ENCODE results near the gene ZNF107. TPM values are rescaled to one million over a fixed set of nuclear protein-coding genes. Genes with fewer than 3 reads are reported as not detected.
"Not testable (repeated sequence)": the region's sequence is repeated elsewhere in the genome, so short reads cannot be mapped to it uniquely, and the experiment has no call there.

Gene ZNF107
- total RNA-seq, 1 donor from 2014 or later: 13.3 TPM

DNA sequence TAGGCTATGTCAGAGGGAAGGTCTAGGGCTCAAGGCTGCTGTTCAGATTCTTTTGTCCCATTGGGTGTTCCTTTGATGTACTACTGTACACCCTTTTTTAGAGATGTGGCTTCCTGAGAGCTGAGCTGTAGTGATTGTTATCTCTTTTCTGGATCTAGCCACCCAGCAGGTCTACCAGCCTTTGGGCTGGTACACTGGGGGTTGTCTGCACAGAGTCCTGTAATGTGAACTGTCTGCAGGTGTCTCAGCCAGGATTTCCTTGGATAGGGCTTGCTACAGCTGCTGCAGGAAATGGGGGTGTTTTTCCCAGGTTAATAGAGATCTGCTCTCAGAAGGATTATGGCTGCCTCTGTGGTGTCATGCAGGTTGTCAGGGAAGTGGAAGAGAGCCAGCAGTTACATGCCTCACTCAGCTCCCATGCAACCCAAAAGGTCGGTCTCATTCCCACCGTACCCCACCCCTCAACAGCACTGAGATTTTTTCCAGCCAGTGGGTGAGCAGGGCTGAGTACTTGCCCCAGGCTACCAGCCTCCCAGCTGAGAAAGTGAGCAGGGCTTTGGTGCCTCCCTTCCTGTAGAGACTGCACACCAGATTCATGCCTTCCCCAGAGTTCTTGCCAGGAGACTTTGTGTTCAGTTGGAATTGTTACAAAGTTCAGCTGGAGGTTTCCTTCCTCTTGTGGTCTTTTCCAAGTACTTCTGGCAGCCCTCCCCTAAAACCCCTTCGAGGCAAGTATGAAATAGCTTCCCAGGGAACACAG, 63.3 kb downstream of the ZNF107 start:
- intact Hi-C loops (cut with micrococcal nuclease): no loop called here
- Mint-ChIP-seq H3K9me3 (peaks cover 28% of the 10 kb centered on the region), H3K4me3 (no peak overlapping the region), H3K27ac (no peak overlapping the region), H3K27me3 (no peaks in the 10 kb centered on the region), H3K4me1 (no peaks in the 10 kb centered on the region), H3K36me3 (ENCODE audit: low read depth) (no peaks in the 10 kb centered on the region)
- no peak for DNase-seq

DNA sequence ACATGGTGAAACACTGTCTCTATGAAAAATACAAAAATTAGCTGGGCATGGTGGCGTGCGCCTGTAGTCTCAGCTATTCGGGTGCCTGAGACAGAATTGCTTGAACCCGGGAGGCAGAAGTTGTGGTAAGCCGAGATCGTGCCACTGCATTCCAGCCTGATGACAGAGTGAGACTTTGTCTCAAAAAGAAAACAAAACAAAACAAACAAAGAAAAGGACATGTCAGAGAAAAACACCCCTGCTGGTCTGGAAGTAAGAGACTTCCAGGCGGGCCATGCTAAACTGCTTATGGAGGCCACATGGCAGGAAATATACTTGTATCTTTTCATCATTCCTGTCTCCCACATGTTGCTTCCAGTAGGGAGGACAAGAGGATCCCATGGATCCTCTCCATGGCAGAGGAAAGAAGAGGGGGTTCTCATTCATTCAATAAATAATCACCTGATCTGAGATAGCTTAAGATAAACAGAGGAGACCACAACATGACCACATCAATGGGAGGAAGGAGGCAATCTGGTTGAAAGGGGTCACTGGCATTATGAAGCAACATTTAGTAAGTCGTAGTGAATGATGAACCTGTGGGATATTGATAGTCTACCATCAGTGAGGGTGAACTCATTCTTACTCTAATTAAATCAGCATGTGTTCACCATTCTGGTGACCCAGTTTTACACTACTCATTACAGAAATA, 67.8 kb downstream of the ZNF107 start:
- Mint-ChIP-seq H3K4me3 (no peak overlapping the region), H3K27me3 (no peaks in the 10 kb centered on the region), H3K4me1 (no peaks in the 10 kb centered on the region), H3K27ac (no peak overlapping the region), H3K9me3 (peaks cover 13% of the 10 kb centered on the region), H3K36me3 (ENCODE audit: low read depth) (no peaks in the 10 kb centered on the region)
- intact Hi-C loops (cut with micrococcal nuclease): no loop called here
- no peak for DNase-seq

GRCh38 chr7:64736575-64736974, 70.6 kb downstream of the ZNF107 start:
- Mint-ChIP-seq H3K36me3 (ENCODE audit: low read depth) (no peaks in the 10 kb centered on the region), H3K27me3 (no peaks in the 10 kb centered on the region), H3K4me3 (no peak overlapping the region), H3K4me1 (no peaks in the 10 kb centered on the region), H3K9me3 (peaks cover 13% of the 10 kb centered on the region), H3K27ac (no peak overlapping the region)
- DNase-seq: no peak
- intact Hi-C loops (cut with micrococcal nuclease): no loop called here

GRCh38 chr7:64738403-64738802, 72.5 kb downstream of the ZNF107 start:
- H3K36me3 Mint-ChIP-seq (ENCODE audit: low read depth); H3K4me1 Mint-ChIP-seq; H3K4me3 Mint-ChIP-seq; H3K27ac Mint-ChIP-seq; H3K27me3 Mint-ChIP-seq; DNase-seq; intact Hi-C loops (cut with micrococcal nuclease): not testable (repeated sequence)
- peaks cover 20% of the 10 kb centered on the region for H3K9me3 Mint-ChIP-seq

- DNase-seq, H3K27ac Mint-ChIP-seq, H3K4me1 Mint-ChIP-seq: not testable (repeated sequence)
These were observed 73.0 kb downstream of the ZNF107 start for GRCh38 chr7:64738953-64739352.

DNA sequence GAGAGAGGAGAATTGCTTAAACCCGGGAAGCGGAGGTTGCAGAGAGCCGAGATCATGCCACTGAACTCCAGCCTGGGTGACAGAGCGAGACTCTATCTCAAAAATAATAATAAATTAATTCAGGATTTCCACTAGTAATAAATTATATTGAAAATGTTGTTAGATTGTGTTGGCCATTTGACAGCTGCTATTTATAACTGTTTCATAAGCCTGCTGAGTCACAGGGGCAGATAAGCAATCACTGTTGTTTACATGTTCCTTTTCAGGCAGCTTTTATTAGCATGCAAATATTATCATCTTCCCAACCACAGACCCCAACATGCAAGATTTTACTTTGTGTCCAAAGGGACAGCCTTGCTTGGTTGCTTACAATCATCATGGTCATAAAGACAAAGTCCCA, 78.7 kb downstream of the ZNF107 start:
- no peak for DNase-seq
- intact Hi-C loops (cut with micrococcal nuclease): no loop called here
- no peak overlapping the region for H3K27ac Mint-ChIP-seq
- no peaks in the 10 kb centered on the region for H3K27me3 Mint-ChIP-seq
- peaks cover 7% of the 10 kb centered on the region for H3K9me3 Mint-ChIP-seq
- no peak overlapping the region for H3K4me3 Mint-ChIP-seq
- no peaks in the 10 kb centered on the region for H3K36me3 Mint-ChIP-seq (ENCODE audit: low read depth)
- no peaks in the 10 kb centered on the region for H3K4me1 Mint-ChIP-seq

More at GRCh38 chr7:64738953-64739352, 73.0 kb downstream of the ZNF107 start:
- H3K9me3 Mint-ChIP-seq: peaks cover 14% of the 10 kb centered on the region
- H3K4me3 Mint-ChIP-seq; intact Hi-C loops (cut with micrococcal nuclease); H3K36me3 Mint-ChIP-seq (ENCODE audit: low read depth); H3K27me3 Mint-ChIP-seq: not testable (repeated sequence)

- intact Hi-C loops (cut with micrococcal nuclease): no loop called here
- peaks cover 10% of the 10 kb centered on the region for H3K9me3 Mint-ChIP-seq
These were observed 81.9 kb downstream of the ZNF107 start for GRCh38 chr7:64747802-64748201.

DNA sequence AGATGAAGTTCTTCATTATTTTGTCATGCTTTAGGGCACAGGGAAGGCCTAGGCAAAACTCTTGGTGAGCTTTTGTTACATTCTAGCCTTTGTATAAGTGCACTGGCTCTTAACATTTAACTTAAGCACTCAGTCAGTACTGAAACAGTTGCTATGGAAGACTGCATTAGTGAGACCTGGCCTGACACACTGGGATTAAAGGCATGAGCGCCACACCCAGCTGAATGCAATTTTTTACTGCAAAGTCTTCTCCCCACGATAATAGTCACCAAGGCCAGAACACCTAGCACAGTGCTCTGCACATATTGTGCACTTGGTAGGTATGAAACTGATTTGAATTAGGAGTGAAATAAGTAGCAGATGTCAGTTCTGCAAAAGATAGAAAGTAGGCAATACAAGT, 87.1 kb downstream of the ZNF107 start:
- no peak overlapping the region for H3K27ac Mint-ChIP-seq
- no peaks in the 10 kb centered on the region for H3K36me3 Mint-ChIP-seq (ENCODE audit: low read depth)
- H3K27me3 Mint-ChIP-seq: no peaks in the 10 kb centered on the region
- no peaks in the 10 kb centered on the region for H3K4me1 Mint-ChIP-seq
- no peak overlapping the region for H3K4me3 Mint-ChIP-seq
- intact Hi-C loops (cut with micrococcal nuclease): no loop called here
- DNase-seq: no peak
- H3K9me3 Mint-ChIP-seq: peaks cover 10% of the 10 kb centered on the region

More at GRCh38 chr7:64747802-64748201, 81.9 kb downstream of the ZNF107 start:
- Mint-ChIP-seq H3K36me3 (ENCODE audit: low read depth) (no peaks in the 10 kb centered on the region), H3K4me3 (no peak overlapping the region), H3K4me1 (no peaks in the 10 kb centered on the region), H3K27ac (no peak overlapping the region), H3K27me3 (no peaks in the 10 kb centered on the region)
- DNase-seq: no peak

GRCh38 chr7:64755865-64756264, 89.9 kb downstream of the ZNF107 start:
- DNase-seq: no peak
- intact Hi-C loops (cut with micrococcal nuclease): no loop called here
- H3K36me3 Mint-ChIP-seq (ENCODE audit: low read depth): no peaks in the 10 kb centered on the region
- H3K4me1 Mint-ChIP-seq: no peaks in the 10 kb centered on the region
- H3K27me3 Mint-ChIP-seq: no peaks in the 10 kb centered on the region
- H3K9me3 Mint-ChIP-seq: peaks cover 10% of the 10 kb centered on the region
- H3K27ac Mint-ChIP-seq: no peak overlapping the region
- H3K4me3 Mint-ChIP-seq: no peak overlapping the region

- no peaks in the 10 kb centered on the region for H3K4me1 Mint-ChIP-seq
- H3K4me3 Mint-ChIP-seq: no peak overlapping the region
- no peaks in the 10 kb centered on the region for H3K36me3 Mint-ChIP-seq (ENCODE audit: low read depth)
- H3K9me3 Mint-ChIP-seq: peaks cover 3% of the 10 kb centered on the region
- intact Hi-C loops (cut with micrococcal nuclease): no loop called here
- no peaks in the 10 kb centered on the region for H3K27me3 Mint-ChIP-seq
- DNase-seq: no peak
- no peak overlapping the region for H3K27ac Mint-ChIP-seq
These were observed 92.2 kb downstream of the ZNF107 start for GRCh38 chr7:64758151-64758550.

Other genes with a start within 250 kb of the ZNF107 start
- 10.4 and 10.7 TPM in 2 replicates for gene ZNF680, start 103.1 kb upstream of the ZNF107 start, total RNA-seq
- gene ZNF138, start 128.3 kb downstream of the ZNF107 start, total RNA-seq: 8.6 and 9.2 TPM in 2 replicates
- 8.7 and 9.4 TPM in 2 replicates for gene ZNF273, start 237.1 kb downstream of the ZNF107 start, total RNA-seq